NCI-H82 (cell line): ENCODE measurements around the gene GCSH.

ENCODE experiments used
- DNase-seq: peaks from one replicate; lab custom pipeline; 2025; lab: John Stamatoyannopoulos, UW

The GCSH gene

GRCh38 chr16:81101702-81102101, 5.5 kb upstream of the GCSH start:
- DNase-seq = no peak

DNA sequence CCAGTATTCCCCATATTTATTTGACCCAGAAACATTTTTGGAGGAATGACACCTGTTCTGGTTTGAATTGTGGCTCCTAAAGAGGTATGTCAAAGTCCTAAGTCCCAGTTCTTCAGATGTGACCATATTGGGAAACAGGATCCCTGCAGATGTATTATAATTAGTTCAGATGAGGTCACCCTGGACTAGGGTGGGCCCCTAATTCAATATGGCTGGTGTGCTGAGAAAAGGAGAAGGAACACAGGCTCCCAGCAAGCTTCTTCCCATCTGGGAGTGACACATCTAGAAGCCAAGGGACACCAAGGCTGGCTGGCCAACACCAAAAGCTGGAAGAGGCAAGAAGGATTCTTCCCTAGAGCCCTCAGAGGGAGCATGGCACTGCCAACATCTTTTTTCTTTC, 3.8 kb upstream of the GCSH start:
- no peak for DNase-seq

- DNase-seq = no peak
Measured at GRCh38 chr16:81097230-81097629, 1.0 kb upstream of the GCSH start.

DNA sequence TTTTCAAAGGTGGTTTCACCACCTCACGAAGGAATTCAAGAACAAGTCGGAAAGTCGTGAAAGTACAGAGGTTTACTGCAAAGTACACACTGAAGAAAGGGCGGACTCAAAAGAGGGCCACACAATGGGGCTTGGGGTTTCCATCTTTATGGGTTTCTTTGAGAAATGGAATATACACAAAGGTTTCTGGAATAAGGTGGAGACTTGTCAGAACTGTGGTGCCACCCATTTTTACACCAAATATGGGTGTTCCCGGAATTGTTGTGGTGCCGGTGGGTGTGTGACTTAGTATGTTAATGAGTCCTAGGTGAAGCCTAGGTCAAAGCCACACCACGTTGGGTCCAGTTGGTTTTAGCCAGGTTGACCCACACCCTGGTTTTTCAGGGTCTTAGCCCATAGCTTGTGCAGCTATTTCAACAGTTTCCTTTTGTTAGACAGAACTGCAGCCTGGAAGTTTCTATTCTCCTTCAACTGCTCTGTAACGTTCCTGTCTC, 567 bp upstream of the GCSH start:
- no peak for DNase-seq

DNA sequence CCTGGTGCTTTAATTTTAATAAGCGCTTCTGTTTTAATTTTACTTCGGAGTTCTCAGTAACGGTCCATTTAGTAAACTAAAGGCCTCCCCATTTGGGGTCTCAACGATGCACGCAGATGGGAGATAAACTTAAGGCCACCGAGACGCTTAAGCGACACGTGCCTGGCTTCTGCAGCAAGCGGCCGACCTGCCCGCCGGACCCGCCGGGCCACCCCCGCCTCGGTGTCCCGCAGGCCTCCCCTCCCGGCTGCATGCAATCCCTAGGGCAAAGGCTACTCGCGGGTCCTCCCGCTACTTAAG, 592 bp downstream of the GCSH start:
- DNase-seq = no peak

DNA sequence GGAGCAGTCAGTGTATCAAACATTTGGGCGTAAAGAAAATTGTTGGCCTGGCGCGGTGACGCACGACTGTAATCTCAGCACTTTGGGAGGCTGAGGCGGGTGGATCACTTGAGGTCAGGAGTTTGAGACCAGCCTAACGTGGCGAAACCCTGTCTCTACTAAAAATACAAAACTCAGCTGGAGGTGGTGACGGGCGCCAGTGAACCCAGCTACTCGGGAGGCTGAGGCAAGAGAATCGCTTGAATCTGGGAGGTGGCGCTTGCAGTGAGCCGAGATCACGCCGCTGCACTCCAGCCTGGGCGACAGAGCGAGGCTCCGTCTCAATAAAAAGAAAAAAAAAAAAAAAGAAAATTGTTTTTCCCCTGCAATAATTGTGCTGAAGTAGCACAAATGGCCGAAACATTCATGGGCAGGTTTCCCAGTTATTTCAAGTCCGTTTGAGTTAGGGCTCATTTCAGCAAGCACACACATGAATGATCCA, 1.4 kb downstream of the GCSH start:
- DNase-seq = no peak

GRCh38 chr16:81088836-81089235, 7.4 kb downstream of the GCSH start:
- no peak for DNase-seq

DNA sequence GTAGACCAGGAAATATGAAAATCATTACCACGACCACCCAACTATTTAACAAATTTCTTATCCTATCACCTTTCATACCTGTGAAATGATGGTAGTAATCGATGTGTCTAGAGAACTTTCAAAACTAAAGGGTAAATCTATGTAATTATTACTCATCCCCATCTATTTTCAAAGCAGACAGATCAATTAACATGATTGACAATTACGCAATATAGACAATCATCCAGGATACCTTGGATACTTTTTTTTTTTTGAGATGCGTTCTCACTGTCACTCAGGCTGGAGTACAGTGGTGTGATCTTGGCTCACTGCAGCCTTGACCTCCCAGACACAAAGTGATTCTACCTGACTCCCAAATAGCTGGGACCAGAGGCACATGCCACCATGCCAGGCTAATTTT, 15.2 kb downstream of the GCSH start:
- no peak for DNase-seq

GRCh38 chr16:81080233-81080632, 16.0 kb downstream of the GCSH start:
- no peak for DNase-seq

DNA sequence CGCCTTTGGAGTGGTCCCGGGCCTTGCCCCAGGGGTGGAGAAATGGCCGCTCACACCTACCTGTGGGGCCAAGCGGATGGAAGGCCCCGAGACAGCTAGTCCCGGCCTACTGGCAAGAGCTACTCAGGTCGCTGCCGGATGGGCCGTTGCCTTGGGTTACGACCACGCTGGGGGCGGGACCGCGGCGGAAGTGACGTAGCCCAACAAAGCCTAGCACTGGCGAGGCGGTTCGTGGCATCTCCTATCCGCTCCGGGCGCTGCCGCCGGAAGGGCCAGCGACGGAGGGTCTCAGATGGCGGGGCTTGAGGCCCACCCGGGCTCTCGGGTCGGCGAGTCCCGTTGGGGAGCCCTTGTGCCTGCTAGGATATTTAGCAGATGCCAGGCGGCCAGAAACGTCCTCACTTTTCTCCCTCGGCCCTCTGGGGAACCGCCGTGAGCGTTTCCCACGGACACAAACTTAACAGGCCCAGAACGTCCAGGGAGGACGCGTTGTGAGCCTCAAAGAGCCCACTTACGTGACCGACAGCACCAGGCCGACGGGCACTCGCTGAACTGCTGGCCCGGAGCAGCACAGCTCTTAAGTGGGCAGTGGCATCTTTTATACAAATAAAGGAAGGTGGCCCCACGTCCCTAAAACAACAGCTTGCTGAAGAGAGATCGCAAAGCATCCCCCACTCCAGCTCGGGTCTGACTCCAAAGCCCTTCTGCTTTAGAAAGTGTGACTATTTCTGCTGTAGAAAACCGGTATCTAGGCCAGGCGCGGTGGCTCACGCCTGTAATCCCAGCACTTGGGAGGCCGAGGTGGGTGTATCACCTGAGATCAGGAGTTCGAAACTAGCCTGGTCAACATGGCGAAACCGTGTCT, 18.9 kb downstream of the GCSH start, which contains the start of gene C16orf46:
Gene C16orf46, minus strand, starts transcription at position 163 of the 865 bp plus-strand sequence. CDS start 13,283 bp downstream, outside the sequence.
- peak; percentile 96 for DNase-seq

- peak; percentile 94 for DNase-seq
Measured at GRCh38 chr16:81076566-81077075, 19.6 kb downstream of the GCSH start.

DNA sequence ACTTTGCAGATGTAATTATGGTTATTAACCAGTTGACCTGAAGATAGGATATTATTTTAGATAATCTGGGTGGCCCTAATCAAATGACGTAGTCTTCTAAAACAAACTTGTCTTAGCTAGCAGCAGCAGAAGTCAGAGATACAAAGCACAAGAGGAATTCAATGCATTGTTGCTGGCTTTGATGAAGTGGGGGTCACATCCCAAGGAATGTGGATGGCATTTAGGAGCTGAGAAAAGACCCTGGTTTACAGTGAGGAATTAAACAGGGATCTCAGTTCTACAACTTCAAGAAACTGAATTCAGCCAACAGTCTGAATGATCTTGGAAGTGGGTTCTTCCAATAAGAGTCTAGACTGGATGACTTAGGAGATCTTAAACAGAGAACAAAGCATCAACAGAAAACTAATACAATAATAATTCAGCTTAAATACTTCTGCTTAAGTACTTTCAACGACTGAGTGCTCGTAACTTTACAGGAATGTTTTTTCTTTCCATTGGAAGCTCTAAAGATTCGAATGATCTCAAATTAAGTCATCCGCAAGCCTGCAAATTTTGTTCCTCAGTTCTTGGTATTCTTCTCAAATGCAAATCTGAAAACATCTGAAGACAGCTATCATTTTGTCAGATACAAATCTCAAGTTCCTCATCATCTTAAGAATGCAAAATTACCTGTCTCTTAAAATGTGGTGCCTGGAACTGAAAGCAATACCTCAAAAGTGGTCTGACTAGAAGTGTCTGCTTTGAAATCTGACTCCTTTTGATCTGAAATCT, 22.4 kb downstream of the GCSH start:
- DNase-seq = no peak

DNA sequence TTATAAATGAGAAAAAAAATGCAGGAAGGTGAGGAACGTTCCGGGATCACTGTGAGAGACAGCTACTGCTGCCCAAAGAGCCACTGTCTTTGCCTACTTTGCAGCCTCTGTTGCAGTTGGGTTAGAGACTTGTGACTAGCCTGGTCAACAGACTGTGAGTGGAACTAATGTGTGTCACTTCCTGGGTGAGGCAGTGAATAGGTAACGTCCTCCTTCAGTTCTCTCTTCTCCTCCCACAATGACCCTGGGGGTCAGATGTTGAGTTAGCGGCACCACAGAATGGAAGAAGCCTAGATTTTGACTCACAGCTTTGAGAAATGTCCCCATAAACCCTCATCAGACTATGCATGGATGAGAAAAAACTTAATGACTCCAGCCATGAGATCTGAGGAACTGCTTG, 24.4 kb downstream of the GCSH start:
- DNase-seq = no peak

DNA sequence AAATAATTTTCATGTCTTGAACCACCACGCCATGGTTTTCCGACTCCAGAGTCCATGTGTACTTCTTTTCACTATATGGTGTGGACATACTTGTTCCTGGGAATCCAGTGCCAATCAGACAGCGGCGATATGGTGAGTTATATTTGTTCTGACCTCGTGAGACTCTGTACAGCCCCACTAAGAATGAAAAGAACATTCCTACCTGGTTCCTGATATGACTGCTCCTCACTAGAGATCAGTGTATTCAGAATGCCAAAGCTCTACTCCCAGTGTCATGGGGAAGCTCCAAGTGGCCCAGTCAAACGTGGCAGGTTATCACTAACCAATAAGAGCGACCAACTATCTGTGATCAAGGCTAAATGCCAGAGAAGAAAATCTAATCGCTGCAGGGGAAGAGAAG, 25.2 kb downstream of the GCSH start:
- no peak for DNase-seq

GRCh38 chr16:81069063-81069462, 27.1 kb downstream of the GCSH start:
- DNase-seq = no peak

DNA sequence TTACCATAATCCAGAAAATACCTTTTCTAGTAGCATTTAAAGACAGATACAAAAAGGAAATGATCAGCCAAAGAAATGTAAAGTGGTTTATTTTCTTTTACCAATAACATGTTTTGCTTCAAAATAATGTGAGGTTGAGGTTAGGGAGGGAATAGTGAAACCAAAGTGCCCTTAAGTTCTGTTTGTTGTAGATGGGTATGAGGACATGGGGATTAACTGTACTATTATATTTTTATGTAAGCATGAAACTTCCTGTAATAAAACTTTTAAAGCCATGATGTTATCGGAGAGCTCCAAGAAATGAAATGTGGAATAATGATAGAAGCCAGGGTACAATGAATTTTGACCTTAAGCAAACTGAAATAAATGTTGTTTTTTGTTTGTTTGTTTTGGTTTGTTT, 29.0 kb downstream of the GCSH start:
- DNase-seq = no peak

GRCh38 chr16:81066681-81067080, 29.5 kb downstream of the GCSH start:
- DNase-seq = peak; percentile 82

DNA sequence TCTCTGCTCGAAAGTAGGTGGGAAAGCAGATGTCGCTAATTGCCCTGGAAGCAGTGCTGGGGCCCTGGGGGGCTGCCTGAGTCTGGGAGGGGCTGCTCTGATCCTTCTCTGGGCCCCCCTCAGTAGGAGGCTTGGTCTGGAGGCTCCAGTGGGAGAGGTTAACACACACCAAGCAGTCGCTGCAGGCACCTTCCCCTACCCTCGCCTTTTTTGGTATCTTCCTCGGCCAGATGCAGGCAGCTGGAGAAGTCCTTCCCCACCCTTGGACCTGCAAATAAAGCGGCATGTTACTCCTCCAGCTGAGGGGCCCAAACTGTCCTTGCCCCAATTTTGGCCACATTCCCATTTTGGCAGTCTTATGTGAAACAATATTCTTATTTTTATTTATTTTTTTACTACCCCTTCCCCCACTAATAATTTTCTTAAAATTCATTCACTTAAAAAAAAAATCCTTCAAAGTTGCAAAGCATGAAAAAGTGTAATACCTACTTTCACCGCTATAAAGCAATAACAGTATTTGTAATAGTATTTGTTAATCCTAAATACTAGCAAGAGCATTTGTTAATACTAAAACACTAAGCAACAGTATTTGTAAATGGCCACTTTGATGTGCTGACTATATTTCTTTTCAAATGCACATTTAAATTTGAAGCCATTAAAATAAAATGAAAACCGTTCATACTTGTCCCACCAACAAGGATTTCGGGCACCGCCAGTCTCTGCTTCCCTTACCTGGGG, 34.2 kb downstream of the GCSH start:
- no peak for DNase-seq

DNA sequence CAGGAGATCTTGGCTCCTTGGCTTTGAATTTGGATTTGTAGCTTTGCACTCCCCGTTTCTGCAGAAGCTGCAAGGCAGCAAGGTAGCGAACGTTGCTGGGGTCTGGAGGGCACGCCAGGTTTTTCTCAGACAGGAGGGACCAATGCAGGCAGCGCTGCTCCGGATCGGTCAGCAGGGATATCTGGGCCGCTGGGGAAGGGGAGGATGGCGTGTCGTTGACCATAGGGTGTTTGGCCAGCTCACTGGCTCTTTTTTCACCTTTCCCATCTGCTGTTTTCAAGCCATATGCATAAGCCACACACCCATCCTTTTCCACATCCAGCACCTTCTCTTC, 34.9 kb downstream of the GCSH start:
- no peak for DNase-seq

GRCh38 chr16:81060576-81061306, 35.5 kb downstream of the GCSH start:
- peak; percentile 3 for DNase-seq

DNA sequence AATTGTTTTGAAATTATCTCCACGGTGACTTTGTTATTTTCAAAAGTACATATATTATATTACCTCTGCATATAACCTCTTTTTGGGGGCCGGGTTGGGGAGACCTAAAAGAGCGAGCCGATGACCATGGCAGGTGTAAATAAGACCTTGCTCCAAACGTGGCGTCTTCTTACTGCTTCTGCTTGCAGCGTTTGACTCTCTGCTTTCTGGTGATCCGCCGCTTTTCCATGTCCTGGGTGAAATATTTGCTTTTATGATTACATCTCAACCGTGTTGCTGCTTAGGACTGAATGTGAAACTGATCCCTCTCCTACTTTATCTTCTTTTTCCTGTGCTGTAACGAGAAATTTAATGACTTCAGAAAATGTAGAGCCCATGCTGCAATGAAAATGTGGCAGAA, 42.4 kb downstream of the GCSH start:
- no peak for DNase-seq

- DNase-seq = no peak
Measured at GRCh38 chr16:81042821-81043220, 53.4 kb downstream of the GCSH start.
